Measurements from ENCODE around the gene S1PR3.

Gene S1PR3

DNA sequence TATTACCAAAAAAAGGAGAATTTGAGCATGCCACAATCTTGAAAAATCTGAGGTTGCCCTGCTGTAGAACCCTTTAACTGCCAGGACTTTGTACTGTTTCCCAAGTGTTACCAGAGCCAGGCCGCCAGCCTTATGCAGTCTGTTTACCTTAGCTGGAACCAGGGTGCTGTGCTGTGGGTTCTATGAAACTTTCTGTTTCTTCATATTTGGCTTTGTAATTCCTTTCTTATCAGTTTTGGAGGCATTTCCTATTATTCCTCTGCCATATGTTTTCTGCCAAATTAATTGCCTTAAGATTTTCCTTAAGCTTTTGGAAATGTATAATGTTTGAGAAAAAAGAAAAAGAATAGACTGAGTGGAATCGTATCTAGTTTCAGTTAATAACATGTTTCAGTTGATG lies 2.1 kb downstream of the S1PR3 start:
- Histone ChIP-seq H3K4me1 (ENCODE audit: low read length) (no peaks in the 10 kb centered on the region), H3K4me3 (ENCODE audit: low read length) (no peak overlapping the region), H3K79me2 (ENCODE audit: low read length) (no peaks in the 10 kb centered on the region), H2AFZ (ENCODE audit: low read length) (no peak overlapping the region), H3K4me2 (ENCODE audit: low read depth, low read length) (no peak overlapping the region), H3K9me2 (replicated peaks; ENCODE audit: insufficient read depth, low read length) (no peaks in the 10 kb centered on the region), H3K27me3 (replicated peaks; ENCODE audit: insufficient read depth, low read length) (peaks cover 15% of the 10 kb centered on the region), H3K9me3 (replicated peaks; ENCODE audit: insufficient read depth, low read length) (no peaks in the 10 kb centered on the region), H3K36me3 (replicated peaks; ENCODE audit: insufficient read depth, low read length) (no peaks in the 10 kb centered on the region), H3K27ac (ENCODE audit: low read length) (no peak overlapping the region), H3K9ac (ENCODE audit: low read length) (no peak overlapping the region), H3F3A (ENCODE audit: insufficient read depth, low read length) (no peaks in the 10 kb centered on the region), H4K20me1 (ENCODE audit: insufficient read depth, low read length) (no peaks in the 10 kb centered on the region)
- no peak for DNase-seq
- TF ChIP-seq EZH2 (optimal IDR thresholded peaks at IDR 0.05; ENCODE audit: low read depth, low read length), result no peak

- TF ChIP-seq EZH2 (optimal IDR thresholded peaks at IDR 0.05; ENCODE audit: low read depth, low read length) (no peak), EZH2phosphoT487 (IDR thresholded peaks at IDR 0.05; ENCODE audit: low read length) (no peak), CTCF (IDR thresholded peaks at IDR 0.05; ENCODE audit: low read length) (no peak)
Measured at GRCh38 chr9:88993871-88994460, 2.7 kb downstream of the S1PR3 start.

DNA sequence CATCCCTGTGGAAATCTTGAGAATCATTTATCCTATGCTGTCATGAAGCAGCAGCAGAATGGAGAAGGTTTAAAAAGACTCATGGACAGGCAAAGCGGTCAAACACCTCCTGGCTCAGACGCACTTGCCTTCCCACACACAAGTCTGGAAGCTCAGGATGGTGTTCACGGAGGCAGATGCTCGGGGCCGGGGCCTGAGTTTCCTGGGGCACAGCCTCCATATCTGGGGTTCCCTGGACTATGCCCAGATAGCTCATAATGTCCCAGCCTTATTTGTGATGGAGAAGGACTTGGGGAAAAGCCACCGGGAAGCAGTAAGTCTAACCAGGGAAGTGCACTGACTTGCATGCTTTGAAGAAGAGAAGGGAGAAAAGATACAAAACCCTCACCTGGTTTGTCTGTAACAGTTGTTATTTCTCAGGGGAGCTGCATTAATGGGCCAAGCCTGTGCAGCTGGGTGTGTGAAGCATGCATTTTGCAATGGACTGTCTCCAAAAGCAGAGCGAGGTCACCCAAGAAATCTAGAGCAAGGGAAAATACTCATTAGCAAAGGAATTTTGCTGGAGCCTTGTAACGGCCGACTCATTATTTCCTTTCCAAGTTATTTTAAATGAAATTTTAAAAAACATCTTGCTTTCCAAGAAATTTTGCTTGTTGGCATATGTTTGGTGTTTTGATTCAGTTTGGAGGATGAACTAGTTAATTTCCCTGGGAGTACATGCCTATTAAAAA lies 3.4 kb downstream of the S1PR3 start:
- Histone ChIP-seq H3K9me2 (replicated peaks; ENCODE audit: insufficient read depth, low read length) (no peaks in the 10 kb centered on the region), H3K9me3 (replicated peaks; ENCODE audit: insufficient read depth, low read length) (no peaks in the 10 kb centered on the region), H4K20me1 (ENCODE audit: insufficient read depth, low read length) (no peaks in the 10 kb centered on the region), H3K79me2 (ENCODE audit: low read length) (no peaks in the 10 kb centered on the region), H2AFZ (ENCODE audit: low read length) (no peak overlapping the region), H3K27me3 (replicated peaks; ENCODE audit: insufficient read depth, low read length) (peaks cover 15% of the 10 kb centered on the region), H3K9ac (ENCODE audit: low read length) (no peak overlapping the region), H3K4me3 (ENCODE audit: low read length) (no peak overlapping the region), H3F3A (ENCODE audit: insufficient read depth, low read length) (no peaks in the 10 kb centered on the region), H3K27ac (ENCODE audit: low read length) (no peak overlapping the region), H3K4me1 (ENCODE audit: low read length) (no peaks in the 10 kb centered on the region), H3K4me2 (ENCODE audit: low read depth, low read length) (no peak overlapping the region), H3K36me3 (replicated peaks; ENCODE audit: insufficient read depth, low read length) (no peaks in the 10 kb centered on the region)
- DNase-seq, result no peak
- TF ChIP-seq CTCF (IDR thresholded peaks at IDR 0.05; ENCODE audit: low read length) (no peak), EZH2phosphoT487 (IDR thresholded peaks at IDR 0.05; ENCODE audit: low read length) (no peak), EZH2 (optimal IDR thresholded peaks at IDR 0.05; ENCODE audit: low read depth, low read length) (no peak)

More at GRCh38 chr9:88993871-88994460, 2.7 kb downstream of the S1PR3 start:
- Histone ChIP-seq H3K9ac (ENCODE audit: low read length) (no peak overlapping the region), H3F3A (ENCODE audit: insufficient read depth, low read length) (no peaks in the 10 kb centered on the region), H3K4me1 (ENCODE audit: low read length) (no peaks in the 10 kb centered on the region), H4K20me1 (ENCODE audit: insufficient read depth, low read length) (no peaks in the 10 kb centered on the region), H3K9me2 (replicated peaks; ENCODE audit: insufficient read depth, low read length) (no peaks in the 10 kb centered on the region), H3K36me3 (replicated peaks; ENCODE audit: insufficient read depth, low read length) (no peaks in the 10 kb centered on the region), H3K27ac (ENCODE audit: low read length) (no peak overlapping the region), H3K4me2 (ENCODE audit: low read depth, low read length) (no peak overlapping the region), H2AFZ (ENCODE audit: low read length) (no peak overlapping the region), H3K27me3 (replicated peaks; ENCODE audit: insufficient read depth, low read length) (peaks cover 15% of the 10 kb centered on the region), H3K4me3 (ENCODE audit: low read length) (no peak overlapping the region), H3K9me3 (replicated peaks; ENCODE audit: insufficient read depth, low read length) (no peaks in the 10 kb centered on the region), H3K79me2 (ENCODE audit: low read length) (no peaks in the 10 kb centered on the region)
- DNase-seq, result no peak

GRCh38 chr9:88995200-88995577 lies 3.9 kb downstream of the S1PR3 start:
- Histone ChIP-seq H3F3A (ENCODE audit: insufficient read depth, low read length) (no peaks in the 10 kb centered on the region), H3K79me2 (ENCODE audit: low read length) (no peaks in the 10 kb centered on the region), H4K20me1 (ENCODE audit: insufficient read depth, low read length) (no peaks in the 10 kb centered on the region), H2AFZ (ENCODE audit: low read length) (no peak overlapping the region), H3K4me2 (ENCODE audit: low read depth, low read length) (no peak overlapping the region), H3K4me1 (ENCODE audit: low read length) (no peaks in the 10 kb centered on the region), H3K9me2 (replicated peaks; ENCODE audit: insufficient read depth, low read length) (no peaks in the 10 kb centered on the region), H3K27ac (ENCODE audit: low read length) (no peak overlapping the region), H3K4me3 (ENCODE audit: low read length) (no peak overlapping the region), H3K27me3 (replicated peaks; ENCODE audit: insufficient read depth, low read length) (peaks cover 15% of the 10 kb centered on the region), H3K9ac (ENCODE audit: low read length) (no peak overlapping the region), H3K36me3 (replicated peaks; ENCODE audit: insufficient read depth, low read length) (no peaks in the 10 kb centered on the region), H3K9me3 (replicated peaks; ENCODE audit: insufficient read depth, low read length) (no peaks in the 10 kb centered on the region)
- no peak for DNase-seq
- no peak for TF ChIP-seq EZH2phosphoT487 (IDR thresholded peaks at IDR 0.05; ENCODE audit: low read length)
- TF ChIP-seq EZH2 (optimal IDR thresholded peaks at IDR 0.05; ENCODE audit: low read depth, low read length), result no peak
- no peak for TF ChIP-seq CTCF (IDR thresholded peaks at IDR 0.05; ENCODE audit: low read length)
